Right renal pelvis (tissue), 4 donors: ENCODE measurements around the gene EML1. TPM values are rescaled to one million over a fixed set of nuclear protein-coding genes. Genes with fewer than 3 reads are reported as not detected.
"Not testable (repeated sequence)": the region's sequence is repeated elsewhere in the genome, so short reads cannot be mapped to it uniquely, and the experiment has no call there.

Source experiments
- DNase-seq, 4 donors: peaks; one replicate each; pipeline ENCODE4 v3.0.0-alpha.2; 2013; ENCODE audit warnings: low read depth in 4 of 4, low spot score in 3 of 4, missing footprints in 1 of 4
- polyA plus RNA-seq, 4 donors: library from polyadenylated mRNA; unstranded; fragments of 120-200 nt; gene quantifications; one replicate each; pipeline ENCODE4 v1.2.1, GENCODE V29; 2013; ENCODE audit not compliant: insufficient read length in 4 of 4

EML1 gene
- polyA plus RNA-seq, 4 donors, result 38.0 to 42.1 (median 39.4) TPM

DNA sequence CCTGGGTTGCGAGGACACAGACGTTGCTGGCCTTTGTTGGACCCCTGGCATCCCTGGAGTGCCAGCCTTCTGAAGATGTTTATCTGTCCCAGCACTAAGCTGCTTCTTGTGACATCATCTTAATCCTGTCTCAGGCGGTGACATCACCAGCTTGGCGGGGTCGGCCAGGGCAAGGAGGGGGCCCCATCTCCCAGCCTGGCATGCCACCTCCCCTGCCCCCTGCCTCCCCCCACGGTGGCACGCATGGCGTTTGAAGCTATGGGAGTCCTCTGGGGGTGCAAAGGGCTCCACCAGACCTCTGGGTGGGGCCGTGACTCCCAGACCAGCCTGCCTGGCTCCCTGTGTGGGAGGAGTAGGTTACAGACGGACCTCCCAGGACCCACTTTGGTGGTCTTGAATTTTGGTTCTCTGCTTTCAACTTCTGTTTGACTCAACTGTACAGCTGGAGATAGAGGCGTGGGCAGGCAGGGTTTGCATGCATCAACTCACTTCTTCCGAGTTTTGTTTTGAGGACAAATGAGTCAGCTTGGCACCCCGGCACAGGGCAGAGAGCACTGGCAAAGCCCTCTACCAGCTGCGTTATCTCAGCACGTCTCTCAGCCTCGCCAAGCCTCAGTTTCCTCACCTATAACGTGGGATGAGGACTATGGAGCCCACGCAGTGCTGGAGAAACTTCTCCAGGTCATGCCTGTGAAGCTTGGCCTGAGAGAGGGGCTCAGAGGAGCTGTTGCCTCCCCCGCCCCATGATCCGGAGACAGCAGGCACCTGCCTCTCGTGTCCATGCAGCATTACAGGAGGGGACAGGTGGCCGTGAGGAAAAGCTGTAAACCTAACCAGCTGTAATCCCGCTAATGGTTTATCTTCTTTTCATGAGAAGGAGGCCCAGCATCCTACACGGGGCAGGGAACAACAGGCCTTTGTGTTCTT lies 38.8 kb upstream of the EML1 start:
- DNase-seq, result no peak

DNA sequence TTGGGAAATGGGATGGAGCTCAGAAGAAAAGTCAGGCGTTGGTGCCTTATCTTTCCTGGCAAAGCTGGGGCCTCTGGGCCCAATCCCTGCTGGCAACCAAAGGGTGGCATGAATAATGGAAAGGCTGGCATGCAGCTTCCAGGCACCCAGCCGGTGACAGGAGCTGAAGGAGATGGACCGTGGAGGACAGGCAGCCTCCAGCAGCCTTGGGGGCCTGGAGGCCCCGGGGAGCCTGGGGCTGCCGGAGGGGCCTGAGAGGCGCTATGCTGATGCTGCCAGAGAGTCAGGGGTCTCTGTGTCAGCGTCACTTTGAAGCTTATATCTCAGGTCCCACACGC lies 38.2 kb upstream of the EML1 start:
- no peak for DNase-seq

DNA sequence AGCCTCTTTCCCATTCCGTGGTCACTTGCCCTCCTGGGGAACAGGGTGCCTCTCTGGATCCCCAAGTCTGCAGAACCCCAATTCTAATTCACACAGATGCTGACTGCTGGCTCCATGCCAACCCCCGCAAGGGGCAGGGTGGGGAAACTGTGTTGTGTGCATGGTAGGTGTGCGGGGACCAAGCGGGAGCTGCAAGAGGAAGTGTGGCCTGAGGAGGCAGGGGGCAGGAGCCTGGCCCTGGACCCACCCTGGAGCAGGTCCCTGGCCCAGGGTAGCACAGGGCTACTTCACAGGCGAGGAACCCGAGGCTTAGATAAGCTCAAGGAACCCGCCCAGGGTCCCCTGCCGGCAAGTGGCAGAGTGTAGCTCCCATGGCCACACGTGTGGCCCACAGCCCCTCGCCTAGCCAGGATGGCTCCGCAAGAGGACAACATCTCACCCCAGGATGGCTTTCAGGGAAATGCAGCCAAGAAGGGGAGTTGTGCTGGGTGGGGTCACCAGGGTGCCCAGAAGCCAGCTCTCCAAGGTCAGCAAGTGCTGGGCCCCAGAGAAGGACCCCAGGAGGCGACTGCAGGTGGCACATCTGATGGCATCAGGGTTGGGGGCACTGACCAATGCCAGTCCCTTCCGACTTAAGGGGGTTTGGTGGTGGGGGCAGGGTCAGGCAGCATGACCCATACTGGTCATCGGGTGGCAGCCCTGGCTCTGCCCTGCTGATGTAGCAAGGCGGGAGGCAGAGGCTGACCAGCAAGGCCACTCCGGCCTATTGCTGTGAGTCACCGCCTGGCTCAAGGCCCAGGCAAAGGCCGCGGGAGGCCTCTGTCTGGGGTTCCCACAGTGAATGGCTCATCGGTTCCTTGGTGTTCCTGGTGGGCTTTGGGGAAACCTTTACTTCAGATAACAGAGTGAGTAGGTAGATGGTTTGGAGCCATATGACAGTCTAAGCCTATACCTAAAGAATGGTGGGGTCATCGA lies 37.3 kb upstream of the EML1 start:
- DNase-seq, result no peak

DNA sequence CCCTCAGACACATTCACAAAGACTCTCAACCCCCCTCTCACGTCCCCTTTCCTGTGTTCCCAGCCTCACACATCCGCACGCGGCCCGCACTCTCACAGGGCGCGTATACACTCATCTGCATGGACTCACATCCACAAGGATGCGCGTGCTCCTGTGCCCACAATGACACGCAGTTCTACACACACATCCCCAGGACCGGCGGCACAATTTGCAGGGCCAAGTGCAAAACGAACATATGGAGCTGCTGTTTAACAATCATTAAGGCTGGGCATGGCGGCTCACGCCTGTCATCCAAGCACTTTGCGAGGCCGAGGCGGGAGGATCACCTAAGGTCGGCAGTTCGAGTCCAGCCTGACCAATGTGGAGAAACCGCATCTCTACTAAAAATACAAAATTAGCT lies 36.4 kb upstream of the EML1 start:
- DNase-seq, result no peak

DNA sequence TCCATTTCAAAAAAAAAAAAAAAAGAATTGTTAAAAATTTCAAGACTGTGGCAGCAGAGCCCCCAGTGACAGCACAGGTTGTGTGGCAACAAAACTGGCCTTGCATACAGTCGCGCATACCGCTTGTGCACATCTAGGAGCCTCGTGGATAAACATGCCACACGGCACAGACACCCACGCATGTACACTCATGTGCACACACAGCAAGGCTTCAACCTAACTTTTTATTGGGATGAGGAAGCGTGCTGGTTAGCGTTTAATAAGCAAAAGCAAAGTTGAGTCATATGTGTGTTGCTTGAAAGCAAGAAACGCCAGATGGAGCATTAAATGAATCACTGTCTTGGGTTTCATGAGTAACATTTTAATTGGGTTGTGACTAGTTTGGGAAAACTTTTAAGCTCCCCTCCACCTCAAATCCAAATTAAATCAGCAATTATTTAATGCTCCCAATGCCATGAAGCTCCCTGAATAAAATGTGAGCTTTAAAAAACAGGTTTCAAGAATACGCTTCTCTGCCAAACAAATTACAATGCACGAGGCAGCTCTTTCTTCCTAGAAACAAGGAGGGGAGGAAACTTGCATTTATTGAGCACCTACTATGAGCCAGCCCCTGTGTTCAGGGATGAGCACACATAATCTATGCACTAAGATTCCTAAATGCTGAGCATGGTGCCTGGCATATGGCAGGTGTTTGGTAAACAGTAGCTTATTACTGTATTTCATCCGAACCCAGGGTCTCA lies 35.7 kb upstream of the EML1 start:
- no peak for DNase-seq

DNA sequence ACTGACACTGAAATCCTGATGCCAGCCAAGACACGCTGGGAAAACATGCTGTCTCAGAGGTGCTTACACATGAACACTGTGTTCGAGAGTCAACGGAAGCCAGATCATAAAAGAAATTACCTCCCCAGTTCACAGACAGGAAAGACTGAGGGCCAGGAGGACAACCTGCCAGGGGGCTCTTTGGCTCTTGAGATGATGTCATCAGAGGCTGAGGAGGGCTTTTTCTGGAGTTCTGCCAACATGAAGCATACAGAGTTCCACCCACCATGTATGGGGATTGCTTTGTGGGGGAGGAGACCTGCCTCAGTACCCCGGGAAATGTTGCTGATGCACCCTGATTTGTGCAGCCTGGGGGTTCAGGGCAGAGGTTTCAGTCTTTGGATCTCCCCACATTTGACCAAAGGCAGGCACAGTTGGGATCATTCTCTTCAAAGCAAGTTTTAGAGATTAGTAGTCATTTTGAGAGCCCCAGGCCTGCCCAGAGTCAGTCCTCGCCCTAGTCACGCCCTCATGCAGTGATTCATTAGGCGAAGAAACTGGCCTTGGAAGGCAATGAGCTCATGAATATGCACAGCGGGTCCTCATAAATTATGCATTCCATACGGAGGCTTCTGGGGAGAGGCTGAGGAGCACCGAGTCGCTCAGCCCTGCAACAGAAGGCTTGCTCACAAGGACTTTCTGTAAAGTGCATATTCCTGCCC lies 34.9 kb upstream of the EML1 start:
- peak in 2 of 4 donors; percentile 67 to 77 for DNase-seq

DNA sequence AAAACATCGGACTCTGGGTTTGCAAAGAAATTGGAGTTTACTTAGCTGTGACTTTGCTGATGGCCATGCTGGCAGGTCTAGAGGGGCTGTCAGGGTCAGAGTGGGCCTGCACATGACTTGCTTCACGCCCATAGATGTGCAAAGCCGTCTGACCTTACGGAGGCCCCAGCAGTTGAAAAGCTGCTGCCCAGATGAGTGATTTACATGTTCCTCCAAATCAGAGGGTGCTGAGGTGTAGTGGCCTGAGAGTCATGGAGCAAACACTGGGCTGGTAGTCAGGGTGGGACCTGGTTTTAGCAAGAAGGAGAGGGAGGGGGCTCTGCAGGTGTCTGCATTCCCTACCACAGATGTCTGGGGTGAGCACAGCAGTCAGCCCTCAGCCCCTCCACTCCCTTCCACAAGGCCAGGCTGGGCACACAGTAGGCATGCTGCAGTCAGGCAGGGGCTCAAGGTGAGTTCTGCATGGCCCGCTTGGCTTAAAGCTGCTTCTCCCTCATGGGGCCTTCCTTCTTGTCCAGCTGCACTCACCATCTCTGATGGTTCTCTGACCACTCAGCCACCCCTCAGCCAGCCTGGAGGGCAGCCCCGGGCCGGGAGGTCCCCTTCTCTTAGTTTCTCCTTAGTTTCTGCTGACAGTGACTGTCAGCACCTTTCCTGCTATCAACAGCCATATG lies 34.2 kb upstream of the EML1 start:
- no peak for DNase-seq

DNA sequence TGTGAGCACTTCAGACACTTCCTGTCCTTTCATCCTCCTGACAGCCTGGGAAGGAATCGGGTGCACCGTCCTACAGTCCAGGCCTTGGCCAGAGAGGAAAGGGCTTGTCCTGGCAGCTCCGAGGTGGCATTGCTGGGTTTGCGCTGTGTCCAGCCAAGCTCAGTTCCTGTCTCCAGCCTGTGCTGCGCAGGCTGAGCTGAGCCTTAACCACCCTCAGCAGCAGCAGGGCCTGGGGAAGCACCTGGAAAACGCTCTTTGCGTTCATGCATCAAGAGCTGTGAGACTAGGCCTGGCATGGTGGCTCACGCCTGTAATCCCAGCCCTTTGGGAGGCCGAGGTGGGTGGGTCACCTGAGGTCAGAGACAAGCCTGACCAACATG lies 33.7 kb upstream of the EML1 start:
- DNase-seq, result no peak

DNA sequence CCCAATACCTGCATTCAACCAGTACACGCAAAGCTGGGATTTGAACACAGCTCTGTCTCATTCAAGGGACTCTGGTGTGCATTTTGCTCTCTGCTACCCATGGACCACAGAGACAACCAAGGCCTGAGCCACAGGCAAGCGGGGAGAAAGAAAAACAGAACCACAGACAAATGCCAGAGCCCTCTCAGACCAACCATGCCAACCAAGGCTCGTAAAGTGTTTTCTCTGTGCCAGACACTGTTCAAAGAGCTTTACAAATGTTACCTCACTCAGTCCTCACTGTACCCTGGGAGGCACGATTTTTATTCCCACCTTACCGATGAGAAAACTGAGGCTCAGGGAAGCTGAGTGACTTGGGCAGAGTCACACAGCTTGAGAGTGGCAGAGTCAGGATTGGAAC lies 32.4 kb upstream of the EML1 start:
- DNase-seq, result no peak

DNA sequence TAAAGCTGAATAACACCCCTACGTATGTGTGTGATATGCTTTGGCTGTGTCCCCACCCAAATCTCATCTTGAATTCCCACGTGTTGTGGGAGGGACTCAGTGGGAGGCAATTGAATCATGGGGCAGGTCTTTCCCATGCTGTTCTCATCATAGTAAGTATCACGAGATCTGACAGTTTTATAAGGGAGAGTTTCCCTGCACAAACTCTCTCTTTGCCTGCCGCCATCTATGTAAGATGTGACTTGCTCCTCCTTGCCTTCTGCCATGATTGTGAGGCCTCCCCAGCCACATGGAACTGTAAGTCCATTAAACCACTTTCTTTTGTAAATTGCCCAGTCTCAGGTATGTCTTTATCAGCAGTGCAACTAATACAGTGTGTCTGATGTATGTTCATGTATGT lies 30.3 kb upstream of the EML1 start:
- not testable (repeated sequence) for DNase-seq

DNA sequence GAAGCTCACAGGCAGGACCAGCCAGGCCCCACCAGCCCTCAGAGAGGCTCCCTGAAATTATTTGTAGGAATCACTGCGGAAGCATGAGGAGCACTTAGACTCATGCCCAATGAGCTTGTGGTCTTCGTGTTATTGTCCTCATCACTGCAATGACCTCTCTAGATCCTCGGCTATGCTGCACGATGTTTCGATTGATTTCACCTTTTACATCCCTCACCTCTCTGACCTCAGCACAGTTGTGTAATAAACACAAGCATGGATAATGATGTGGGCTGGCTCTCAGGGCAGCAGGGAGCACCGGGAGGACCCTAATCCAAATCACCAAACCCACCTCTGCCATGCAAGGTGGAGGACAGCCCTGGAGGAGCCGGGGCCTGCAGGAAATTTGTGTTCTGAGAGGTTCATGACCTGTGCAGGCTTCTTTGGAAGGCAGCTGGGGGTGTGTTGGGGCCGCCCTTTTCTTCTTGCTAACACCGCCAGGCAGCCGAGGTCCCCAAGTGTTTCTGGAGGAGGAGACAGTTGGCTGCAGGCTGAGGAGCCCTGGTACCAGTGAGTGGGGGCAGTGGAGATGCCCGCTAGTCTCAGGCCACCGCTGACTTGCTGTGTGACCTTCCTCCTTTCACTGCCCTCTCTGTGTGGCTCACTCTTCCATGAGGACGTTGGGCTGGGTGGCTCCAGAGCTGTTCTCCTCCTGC lies 29.5 kb upstream of the EML1 start:
- DNase-seq, result no peak

DNA sequence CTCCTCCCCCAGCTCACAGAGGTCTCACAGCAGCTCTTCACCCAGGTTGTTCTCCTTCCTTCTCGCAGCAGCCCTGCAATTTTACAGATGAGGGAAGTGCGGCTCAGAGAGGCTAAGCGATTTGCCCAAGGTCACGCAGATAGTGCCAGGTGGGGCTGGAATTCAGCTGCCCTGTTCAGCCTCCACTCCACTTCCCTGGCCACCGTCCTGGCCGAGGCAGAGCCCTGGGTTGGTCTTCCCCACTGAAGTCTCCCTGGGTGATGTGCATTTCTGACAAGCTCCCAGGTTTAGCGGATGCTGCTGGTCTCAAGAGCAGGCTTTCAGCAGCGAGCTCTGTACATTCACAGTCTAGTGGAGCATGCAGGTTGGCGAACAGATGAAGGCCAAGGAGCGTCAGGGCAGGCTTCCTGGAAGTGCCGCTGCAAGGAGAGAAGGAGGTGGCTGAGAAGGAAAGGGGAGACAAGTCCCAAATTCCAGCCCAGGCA lies 28.9 kb upstream of the EML1 start:
- DNase-seq, result no peak

DNA sequence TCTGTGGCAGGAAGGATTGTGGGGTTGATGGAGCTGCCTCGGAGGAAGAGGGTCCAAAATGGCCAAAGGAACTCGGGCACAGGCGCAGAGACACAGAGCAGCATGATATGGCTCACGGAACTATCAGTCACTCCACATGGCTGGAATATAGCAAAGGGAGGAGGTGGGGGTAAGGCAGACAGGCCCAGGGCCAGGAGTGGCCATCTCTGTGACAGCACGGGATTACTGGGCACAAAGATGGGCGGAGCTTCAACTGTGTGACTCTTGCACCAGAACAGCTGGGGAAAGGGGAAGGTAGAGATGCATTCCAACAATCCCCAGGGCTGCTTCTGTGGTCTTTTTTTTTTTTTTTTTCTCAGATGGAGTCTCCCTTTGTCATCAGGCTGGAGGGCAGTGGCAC lies 24.8 kb upstream of the EML1 start:
- DNase-seq, result no peak

DNA sequence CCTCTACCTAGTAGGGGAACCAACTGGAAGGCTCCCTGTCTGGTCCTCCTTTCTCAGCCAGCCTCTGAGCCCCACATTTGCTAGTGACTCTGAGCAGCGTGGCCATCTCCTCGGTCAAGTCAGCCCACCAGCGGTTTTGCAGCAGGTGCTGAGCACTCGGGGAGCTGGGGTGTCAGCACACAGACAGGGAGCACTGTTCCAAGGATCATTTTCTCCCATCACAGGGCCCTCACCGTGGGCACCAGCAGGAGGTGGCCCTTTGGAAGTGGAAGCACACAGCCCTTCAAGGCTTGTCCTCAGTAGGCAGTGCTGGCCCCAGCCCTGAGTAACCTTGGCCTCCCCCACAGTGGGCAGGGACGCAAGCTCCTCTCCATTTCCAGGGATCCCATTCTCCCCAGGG lies 24.1 kb upstream of the EML1 start:
- no peak for DNase-seq

DNA sequence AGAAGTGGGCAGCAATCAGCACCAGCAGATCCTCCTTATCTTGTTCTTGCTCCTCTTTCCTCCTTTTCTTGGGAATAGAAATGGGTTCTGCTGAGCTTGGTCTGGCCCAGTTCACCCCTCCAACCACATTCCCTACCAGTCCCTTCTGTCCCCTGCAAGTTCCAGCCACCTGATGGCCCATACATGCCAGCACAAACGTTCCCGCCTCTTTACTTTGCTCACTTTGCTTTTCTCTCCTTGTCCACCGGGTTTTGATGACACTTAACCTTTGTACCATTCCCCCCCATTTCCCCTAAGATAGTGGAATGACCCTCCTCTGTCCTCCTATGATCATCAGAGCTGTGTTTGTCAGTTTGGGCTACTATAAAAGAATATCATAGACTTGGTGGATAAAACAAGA lies 23.4 kb upstream of the EML1 start:
- no peak for DNase-seq

DNA sequence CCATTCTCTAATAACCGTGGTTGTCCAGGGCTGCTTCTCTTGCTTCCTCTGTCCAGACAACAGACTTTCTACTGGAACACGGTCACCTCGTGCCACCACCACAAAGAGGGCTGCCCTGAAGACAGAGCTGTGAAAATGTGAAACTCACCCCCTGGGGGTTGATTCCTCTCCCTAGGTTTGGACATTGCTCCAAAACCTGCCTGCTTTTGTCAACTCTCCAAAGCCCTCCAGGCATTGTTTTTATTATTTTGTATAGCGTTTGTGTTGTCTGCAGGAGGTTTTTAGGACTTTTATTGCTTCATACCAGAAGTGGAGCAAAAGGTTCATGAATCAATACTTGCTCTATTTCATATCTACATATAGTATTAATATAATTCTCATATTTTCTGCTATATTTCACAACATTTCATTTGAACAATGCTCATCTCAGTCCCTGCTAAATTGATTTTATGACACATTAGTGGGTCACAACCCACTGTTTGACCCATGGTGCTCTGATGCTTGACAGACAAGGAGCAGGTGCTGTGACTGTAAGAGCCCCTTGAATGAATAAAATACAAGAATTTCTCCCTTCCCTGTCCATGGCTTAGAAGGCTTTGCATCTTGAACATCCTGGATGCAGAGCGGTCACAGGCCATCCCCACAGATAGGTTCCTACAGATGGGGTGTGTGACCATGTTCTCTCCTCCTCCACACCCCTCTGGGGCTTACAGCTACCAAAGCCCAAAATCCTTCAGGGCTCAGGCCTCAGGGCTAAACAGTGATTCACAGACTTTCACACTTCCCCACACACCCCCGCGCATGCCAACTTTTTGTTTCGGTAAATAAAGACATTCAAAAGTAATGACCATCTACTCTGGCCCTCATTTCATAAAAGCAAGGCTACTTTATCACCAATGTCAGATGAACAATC lies 20.6 kb upstream of the EML1 start:
- no peak for DNase-seq

DNA sequence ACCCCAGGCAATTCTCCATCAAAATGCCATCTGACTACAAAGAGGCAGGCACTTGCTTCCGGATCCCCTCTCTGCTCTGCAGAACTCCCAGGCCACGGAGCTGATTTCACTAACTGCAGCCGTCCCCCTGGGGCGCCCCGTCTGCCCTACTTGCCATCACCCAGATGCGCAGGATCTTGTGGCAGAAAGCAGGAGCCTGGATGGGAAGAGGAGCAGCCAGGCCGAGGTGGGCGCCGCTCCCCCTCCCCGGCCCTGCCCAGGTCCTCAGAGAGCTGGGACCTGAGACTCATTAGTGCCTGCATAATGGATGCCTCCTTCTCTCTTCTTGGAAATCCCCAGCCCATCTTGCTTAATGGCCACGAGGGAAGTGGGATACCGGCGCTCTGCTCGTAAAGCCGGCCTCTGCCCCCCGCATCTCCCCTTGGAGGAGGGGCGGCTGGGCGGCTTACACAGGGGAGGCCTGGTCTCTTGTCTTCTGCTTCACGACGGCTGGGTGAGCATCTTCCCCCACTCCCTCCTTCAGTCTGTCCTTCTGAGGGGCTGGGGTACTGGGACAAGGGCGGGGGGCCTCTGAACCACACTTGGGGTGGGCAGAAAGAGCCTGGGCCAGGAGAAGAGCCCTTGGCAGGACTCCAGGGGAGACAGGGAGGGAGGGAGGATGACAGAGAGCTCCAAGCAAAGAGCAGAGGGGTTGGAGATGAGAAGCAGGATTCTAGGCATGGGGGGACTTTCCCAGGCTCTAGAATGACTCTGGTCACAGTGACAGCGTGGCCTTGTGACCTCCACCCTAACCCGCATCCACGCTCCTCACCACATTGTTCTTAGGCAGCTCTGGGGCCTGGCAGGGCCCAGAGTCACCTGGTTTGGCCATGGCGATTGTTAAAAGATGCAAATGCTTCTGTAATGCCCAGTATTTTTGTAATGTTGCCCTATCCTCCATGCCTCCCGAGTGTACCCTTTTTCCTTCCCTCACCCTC lies 19.4 kb upstream of the EML1 start:
- no peak for DNase-seq
